GM12878 (cell line): ENCODE measurements around the gene FAM167B. TPM values are rescaled to one million over a fixed set of nuclear protein-coding genes. Genes with fewer than 3 reads are reported as not detected.

ENCODE experiments used
- ATAC-seq: fragments of 200-7000 bp; cut with Tn5 transposase; 3 replicates; pipeline ENCODE4 v1.9.1; 2020; ENCODE audit warnings: mild to moderate bottlenecking, moderate library complexity
- BruUV-seq: library from RNA; stranded (reverse); fragments of 400-500 nt; replicated peaks from 2 replicates; lab custom pipeline; 2021; lab: Mats Ljungman, UMichigan
- CTCF ChIA-PET: fragments of 300-600 bp; sonication (Branson Sonifier 250); formaldehyde crosslinking; extraction: SDS; loops from one replicate; lab custom pipeline; 2021; ENCODE audit warnings: inconsistent platforms; lab: Yijun Ruan, JAX
- POLR2A ChIA-PET: fragments of 350-600 bp; formaldehyde crosslinking; extraction: SDS; loops from one replicate; lab custom pipeline; 2021; ENCODE audit warnings: inconsistent platforms; lab: Charles Lee
- RAD21 ChIA-PET: fragments of 300-600 bp; sonication (Branson Sonifier 250); formaldehyde crosslinking; loops from one replicate; lab custom pipeline; 2023; ENCODE audit warnings: antibody characterized with exemption; ENCODE audit not compliant: unreplicated experiment; lab: Charles Lee
- SMC1A ChIA-PET: fragments of 300-600 bp; sonication (Branson Sonifier 250); formaldehyde crosslinking; loops from one replicate; lab custom pipeline; 2023; ENCODE audit not compliant: unreplicated experiment, uncharacterized antibody; lab: Charles Lee
- DNase-seq: peaks from one replicate; pipeline ENCODE4 v3.0.0-alpha.2; 2011; ENCODE audit warnings: low read depth, low spot score
- FAIRE-seq: peaks from 3 replicates; lab custom pipeline; 2011; peaks lifted over from hg19 to GRCh38; lab: Jason Lieb, UNC
- H2AFZ ChIP-seq: 2 replicates; pipeline ENCODE4 v1.6.0; 2011; ENCODE audit warnings: low read depth, low read length, control low read depth; ENCODE audit not compliant: control insufficient read depth
- H3K27ac ChIP-seq: 2 replicates; pipeline ENCODE4 v1.5.1; 2011; ENCODE audit warnings: control low read depth; ENCODE audit not compliant: control insufficient read depth, insufficient read depth
- H3K27me3 ChIP-seq, 2 experiments: replicated peaks in 1 of 2; 2 replicates each; pipeline versions ENCODE4 v1.6.0 to v1.6.1; 2011; ENCODE audit warnings: low read length in 1 of 2; ENCODE audit not compliant: control insufficient read depth in 2 of 2, insufficient read depth in 2 of 2
- H3K36me3 ChIP-seq, 2 experiments: 2 replicates each; pipeline ENCODE4 v1.5.1; 2011; ENCODE audit warnings: low read length in 1 of 2; ENCODE audit not compliant: control insufficient read depth in 2 of 2, insufficient read depth in 2 of 2
- H3K4me1 ChIP-seq: 2 replicates; pipeline ENCODE4 v1.6.1; 2011; ENCODE audit warnings: mild to moderate bottlenecking, low read length, moderate library complexity, mixed read lengths; ENCODE audit not compliant: control insufficient read depth, insufficient read depth
- H3K4me2 ChIP-seq: 2 replicates; pipeline ENCODE4 v1.6.0; 2011; ENCODE audit warnings: control low read depth; ENCODE audit not compliant: control insufficient read depth, insufficient read depth
- H3K4me3 ChIP-seq: fragments of 200-600 bp; sonication (generic); 2 replicates; pipeline ENCODE4 v1.5.1; 2016
- H3K79me2 ChIP-seq: 2 replicates; pipeline ENCODE4 v1.6.0; 2011; ENCODE audit warnings: low read length; ENCODE audit not compliant: control insufficient read depth, insufficient read depth
- H3K9ac ChIP-seq: 2 replicates; pipeline ENCODE4 v1.8.0; 2011; ENCODE audit warnings: low read length, control low read depth, mixed read lengths; ENCODE audit not compliant: control insufficient read depth, insufficient read depth
- H3K9me3 ChIP-seq: replicated peaks from 3 replicates; pipeline ENCODE4 v1.5.1; 2011; ENCODE audit warnings: mild to moderate bottlenecking, low read length; ENCODE audit not compliant: control insufficient read depth, insufficient read depth
- H4K20me1 ChIP-seq: 2 replicates; pipeline ENCODE4 v1.6.0; 2011; ENCODE audit not compliant: control insufficient read depth, insufficient read depth
- CBFB ChIP-seq: IDR thresholded peaks from 2 replicates; pipeline ENCODE4 v1.6.1; 2016; ENCODE audit warnings: antibody characterized with exemption, low read depth
- NFXL1 ChIP-seq: fragments of 450-650 bp; IDR thresholded peaks from 2 replicates; pipeline ENCODE4 v1.6.1; 2017; ENCODE audit warnings: antibody characterized with exemption, mild to moderate bottlenecking, borderline replicate concordance
- POU2F2 ChIP-seq: IDR thresholded peaks from 3 replicates; pipeline ENCODE4 v1.6.1; 2011; ENCODE audit warnings: low read depth, mild to moderate bottlenecking, low read length, borderline replicate concordance
- RAD51 ChIP-seq: fragments of 450-650 bp; IDR thresholded peaks from 2 replicates; pipeline ENCODE4 v1.6.1; 2016; ENCODE audit warnings: moderate library complexity, mild to moderate bottlenecking, inconsistent platforms
- SRF ChIP-seq, 2 experiments: IDR thresholded peaks; 2 replicates each; pipeline ENCODE4 v1.6.1; 2011; ENCODE audit warnings: low read depth in 2 of 2, low read length in 2 of 2, mild to moderate bottlenecking in 1 of 2, moderate library complexity in 1 of 2
- ZNF207 ChIP-seq: fragments of 450-650 bp; IDR thresholded peaks from 2 replicates; pipeline ENCODE4 v1.6.1; 2014; ENCODE audit warnings: antibody characterized with exemption, mild to moderate bottlenecking, borderline replicate concordance
- WGBS: methylation state at CpG from one replicate; pipeline ENCODE4 v1.1.6; 2016; ENCODE audit warnings: low lambda C conversion rate; ENCODE audit not compliant: insufficient replicate concordance, insufficient coverage; ENCODE audit errors: missing lambda C conversion rate; 5-methylcytosine and 5-hydroxymethylcytosine counted together
- in situ Hi-C: fragments of 300-500 bp; cut with MboI; formaldehyde crosslinking; loops from 9 replicates; pipeline ENCODE4 v1.14.3; 2018; ENCODE audit warnings: mixed read lengths
- intact Hi-C: fragments of 100-400 bp; cut with micrococcal nuclease; formaldehyde crosslinking; loops from one replicate; pipeline ENCODE4 v1.14.2; 2022; ENCODE audit not compliant: unreplicated experiment
- polyA plus RNA-seq, 11 experiments: library from polyadenylated mRNA; depleted of rRNA in 4 of 11; unstranded in 6 of 11; stranded (reverse) in 5 of 11; fragments of >200 nt; fragmentation: Nextera tagmentation in 4 of 11; fragmentation: Illumina TruSeq in 1 of 11; extraction: Ambion mirVana in 4 of 11; extraction: Trizol in 1 of 11; gene quantifications; 1 replicate in 1 of 11; 2 replicates in 10 of 11; pipeline versions ENCODE4 v1.2.1 to v1.2.3, GENCODE V29; 2011 to 2016; ENCODE audit warnings: inconsistent platforms in 2 of 11, missing spikeins in 2 of 11, low read depth in 1 of 11
- total RNA-seq, 4 experiments: library from RNA; depleted of rRNA in 3 of 4; stranded (reverse); fragments of >200 nt in 3 of 4; fragmentation: Illumina TruSeq in 1 of 4; extraction: Trizol in 1 of 4; gene quantifications; 2 replicates each; pipeline versions ENCODE4 v1.2.1 to v1.2.3, GENCODE V29; 2013 to 2021
- TF ChIP-seq, protein P1 (sequence below): fragments of 450-650 bp; IDR thresholded peaks from 2 replicates; pipeline ENCODE4 v1.6.1; 2016; ENCODE audit warnings: mild to moderate bottlenecking
- TF ChIP-seq, protein P2 (sequence below): IDR thresholded peaks from 2 replicates; pipeline ENCODE4 v1.6.1; 2011; ENCODE audit warnings: low read depth, low read length, improper control_type of control experiment, borderline replicate concordance
- TF ChIP-seq, protein P3 (sequence below): fragments of 450-650 bp; IDR thresholded peaks from 2 replicates; pipeline ENCODE4 v1.6.1; 2016; ENCODE audit warnings: mild to moderate bottlenecking, moderate library complexity, borderline replicate concordance
- TF ChIP-seq, protein P4 (sequence below): fragments of 450-650 bp; IDR thresholded peaks from 2 replicates; pipeline ENCODE4 v1.6.1; 2017; ENCODE audit warnings: low read depth, mild to moderate bottlenecking, moderate library complexity

FAM167B gene
- total and polyA plus RNA-seq, 10 of the 15 experiments (the other 5 are each of a cell fraction or from before 2014, with no cell fraction given) = 0.07 to 1.2 (median 0.36) TPM; not detected in 2

DNA sequence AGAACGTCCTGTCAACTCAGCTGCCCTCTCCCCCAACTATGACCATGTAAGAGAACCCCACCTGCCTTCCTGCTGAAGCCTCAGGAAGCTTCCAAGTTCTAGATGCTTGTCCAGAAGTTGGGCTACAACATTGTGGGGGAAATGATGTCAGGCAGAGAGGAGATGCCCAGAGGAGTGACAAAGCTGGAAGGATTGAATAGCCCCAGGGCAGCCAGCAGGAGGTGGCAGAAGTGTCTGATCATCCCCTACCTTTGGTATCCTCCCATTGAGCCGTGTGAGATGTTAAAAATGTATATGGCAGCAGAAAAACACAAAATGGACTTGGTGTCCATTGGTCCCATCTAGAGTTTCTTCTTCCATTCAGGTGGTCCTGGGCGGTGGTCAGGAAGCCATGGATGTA lies 18.3 kb upstream of the FAM167B start:
- no peak overlapping the region for H3K9ac ChIP-seq
- H3K4me1 ChIP-seq = peaks cover 4% of the 10 kb centered on the region
- TF ChIP-seq, protein P1, sequence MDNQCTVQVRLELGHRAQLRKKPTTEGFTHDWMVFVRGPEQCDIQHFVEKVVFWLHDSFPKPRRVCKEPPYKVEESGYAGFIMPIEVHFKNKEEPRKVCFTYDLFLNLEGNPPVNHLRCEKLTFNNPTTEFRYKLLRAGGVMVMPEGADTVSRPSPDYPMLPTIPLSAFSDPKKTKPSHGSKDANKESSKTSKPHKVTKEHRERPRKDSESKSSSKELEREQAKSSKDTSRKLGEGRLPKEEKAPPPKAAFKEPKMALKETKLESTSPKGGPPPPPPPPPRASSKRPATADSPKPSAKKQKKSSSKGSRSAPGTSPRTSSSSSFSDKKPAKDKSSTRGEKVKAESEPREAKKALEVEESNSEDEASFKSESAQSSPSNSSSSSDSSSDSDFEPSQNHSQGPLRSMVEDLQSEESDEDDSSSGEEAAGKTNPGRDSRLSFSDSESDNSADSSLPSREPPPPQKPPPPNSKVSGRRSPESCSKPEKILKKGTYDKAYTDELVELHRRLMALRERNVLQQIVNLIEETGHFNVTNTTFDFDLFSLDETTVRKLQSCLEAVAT = no peak
- TF ChIP-seq ZNF207 (no peak), RAD51 (no peak), SRF (IDR thresholded peaks at IDR 0.05; ENCODE audit: low read depth in 2 of 2, low read length in 2 of 2) (no peak), CBFB (no peak), POU2F2 (no peak), NFXL1 (no peak)
- TF ChIP-seq, protein P2, sequence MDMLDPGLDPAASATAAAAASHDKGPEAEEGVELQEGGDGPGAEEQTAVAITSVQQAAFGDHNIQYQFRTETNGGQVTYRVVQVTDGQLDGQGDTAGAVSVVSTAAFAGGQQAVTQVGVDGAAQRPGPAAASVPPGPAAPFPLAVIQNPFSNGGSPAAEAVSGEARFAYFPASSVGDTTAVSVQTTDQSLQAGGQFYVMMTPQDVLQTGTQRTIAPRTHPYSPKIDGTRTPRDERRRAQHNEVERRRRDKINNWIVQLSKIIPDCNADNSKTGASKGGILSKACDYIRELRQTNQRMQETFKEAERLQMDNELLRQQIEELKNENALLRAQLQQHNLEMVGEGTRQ = no peak
- TF ChIP-seq, protein P3, sequence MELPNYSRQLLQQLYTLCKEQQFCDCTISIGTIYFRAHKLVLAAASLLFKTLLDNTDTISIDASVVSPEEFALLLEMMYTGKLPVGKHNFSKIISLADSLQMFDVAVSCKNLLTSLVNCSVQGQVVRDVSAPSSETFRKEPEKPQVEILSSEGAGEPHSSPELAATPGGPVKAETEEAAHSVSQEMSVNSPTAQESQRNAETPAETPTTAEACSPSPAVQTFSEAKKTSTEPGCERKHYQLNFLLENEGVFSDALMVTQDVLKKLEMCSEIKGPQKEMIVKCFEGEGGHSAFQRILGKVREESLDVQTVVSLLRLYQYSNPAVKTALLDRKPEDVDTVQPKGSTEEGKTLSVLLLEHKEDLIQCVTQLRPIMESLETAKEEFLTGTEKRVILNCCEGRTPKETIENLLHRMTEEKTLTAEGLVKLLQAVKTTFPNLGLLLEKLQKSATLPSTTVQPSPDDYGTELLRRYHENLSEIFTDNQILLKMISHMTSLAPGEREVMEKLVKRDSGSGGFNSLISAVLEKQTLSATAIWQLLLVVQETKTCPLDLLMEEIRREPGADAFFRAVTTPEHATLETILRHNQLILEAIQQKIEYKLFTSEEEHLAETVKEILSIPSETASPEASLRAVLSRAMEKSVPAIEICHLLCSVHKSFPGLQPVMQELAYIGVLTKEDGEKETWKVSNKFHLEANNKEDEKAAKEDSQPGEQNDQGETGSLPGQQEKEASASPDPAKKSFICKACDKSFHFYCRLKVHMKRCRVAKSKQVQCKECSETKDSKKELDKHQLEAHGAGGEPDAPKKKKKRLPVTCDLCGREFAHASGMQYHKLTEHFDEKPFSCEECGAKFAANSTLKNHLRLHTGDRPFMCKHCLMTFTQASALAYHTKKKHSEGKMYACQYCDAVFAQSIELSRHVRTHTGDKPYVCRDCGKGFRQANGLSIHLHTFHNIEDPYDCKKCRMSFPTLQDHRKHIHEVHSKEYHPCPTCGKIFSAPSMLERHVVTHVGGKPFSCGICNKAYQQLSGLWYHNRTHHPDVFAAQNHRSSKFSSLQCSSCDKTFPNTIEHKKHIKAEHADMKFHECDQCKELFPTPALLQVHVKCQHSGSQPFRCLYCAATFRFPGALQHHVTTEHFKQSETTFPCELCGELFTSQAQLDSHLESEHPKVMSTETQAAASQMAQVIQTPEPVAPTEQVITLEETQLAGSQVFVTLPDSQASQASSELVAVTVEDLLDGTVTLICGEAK = no peak
- TF ChIP-seq, protein P4, sequence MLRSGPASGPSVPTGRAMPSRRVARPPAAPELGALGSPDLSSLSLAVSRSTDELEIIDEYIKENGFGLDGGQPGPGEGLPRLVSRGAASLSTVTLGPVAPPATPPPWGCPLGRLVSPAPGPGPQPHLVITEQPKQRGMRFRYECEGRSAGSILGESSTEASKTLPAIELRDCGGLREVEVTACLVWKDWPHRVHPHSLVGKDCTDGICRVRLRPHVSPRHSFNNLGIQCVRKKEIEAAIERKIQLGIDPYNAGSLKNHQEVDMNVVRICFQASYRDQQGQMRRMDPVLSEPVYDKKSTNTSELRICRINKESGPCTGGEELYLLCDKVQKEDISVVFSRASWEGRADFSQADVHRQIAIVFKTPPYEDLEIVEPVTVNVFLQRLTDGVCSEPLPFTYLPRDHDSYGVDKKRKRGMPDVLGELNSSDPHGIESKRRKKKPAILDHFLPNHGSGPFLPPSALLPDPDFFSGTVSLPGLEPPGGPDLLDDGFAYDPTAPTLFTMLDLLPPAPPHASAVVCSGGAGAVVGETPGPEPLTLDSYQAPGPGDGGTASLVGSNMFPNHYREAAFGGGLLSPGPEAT = no peak
- ATAC-seq (no peak), FAIRE-seq (no peak), DNase-seq (no peak)
- H3K27ac ChIP-seq = no peak overlapping the region
- SMC1A ChIA-PET = interaction anchor here (0.6 to 2.2 kb wide), 3 partner anchors 13 to 88 kb away, joined by 3 to 7 read pairs (median 5); no protein-coding TSS in a partner anchor
- no peak overlapping the region for H3K4me3 ChIP-seq
- CTCF ChIA-PET = interaction anchor here (0.9 to 3.5 kb wide), 3 partner anchors 14 to 179 kb away, joined by 3 to 14 read pairs (median 7); partner anchors contain the start of gene FAM167B
- H4K20me1 ChIP-seq = no peaks in the 10 kb centered on the region
- H3K9me3 ChIP-seq = no peaks in the 10 kb centered on the region
- H3K4me2 ChIP-seq = no peak overlapping the region
- H2AFZ ChIP-seq = no peak overlapping the region
- RAD21 ChIA-PET = no interaction called here
- in situ Hi-C loops (no loop called here), intact Hi-C loops (no loop called here)
- H3K36me3 ChIP-seq = peaks cover 21 to 25% of the 10 kb centered on the region in 2 experiments
- H3K27me3 ChIP-seq = no peaks in the 10 kb centered on the region
- POLR2A ChIA-PET = interaction anchor here (0.6 kb wide), 1 partner anchor 340 kb away, joined by 3 read pairs; no protein-coding TSS in a partner anchor
- peaks cover 6% of the 10 kb centered on the region for H3K79me2 ChIP-seq
- BruUV-seq = no TSS peak
- 89% methylated on average over 3 of the region's 3 CpGs for WGBS
